Measurements from ENCODE around the gene PYGM.
A peak's percentile ranks its signal among the peaks of the same experiment; 100 is the strongest.

Gene PYGM

GRCh38 chr11:64759722-64760719, at the start of gene PYGM:
Gene PYGM (minus strand): TSS chr11:64759974. CDS start chr11:64759898, 76 bp downstream.
- DNase-seq (ENCODE audit: low read depth) = no peak

- DNase-seq (ENCODE audit: low read depth) = no peak
Measured at GRCh38 chr11:64805481-64805880, 45.7 kb upstream of the PYGM start.

GRCh38 chr11:64804346-64805210, 44.8 kb upstream of the PYGM start:
- no peak for DNase-seq (ENCODE audit: low read depth)

GRCh38 chr11:64803846-64804345, 44.1 kb upstream of the PYGM start:
- no peak for DNase-seq (ENCODE audit: low read depth)

- DNase-seq (ENCODE audit: low read depth) = peak; percentile 75
Measured at GRCh38 chr11:64803158-64803845, 43.5 kb upstream of the PYGM start, which contains the start of gene MAP4K2. Gene MAP4K2 (minus strand): TSS chr11:64803214. CDS start chr11:64803149, 65 bp downstream.

GRCh38 chr11:64802370-64803157, 42.8 kb upstream of the PYGM start:
- DNase-seq (ENCODE audit: low read depth) = no peak

GRCh38 chr11:64801561-64802369, 42.0 kb upstream of the PYGM start:
- DNase-seq (ENCODE audit: low read depth) = no peak

GRCh38 chr11:64801158-64801464, 41.3 kb upstream of the PYGM start:
- DNase-seq (ENCODE audit: low read depth) = no peak

- no peak for DNase-seq (ENCODE audit: low read depth)
Measured at GRCh38 chr11:64800303-64801157, 40.8 kb upstream of the PYGM start.

- no peak for DNase-seq (ENCODE audit: low read depth)
Measured at GRCh38 chr11:64799623-64800302, 40.0 kb upstream of the PYGM start.

GRCh38 chr11:64799256-64799622, 39.5 kb upstream of the PYGM start:
- DNase-seq (ENCODE audit: low read depth) = no peak

GRCh38 chr11:64796757-64797541, 37.2 kb upstream of the PYGM start:
- no peak for DNase-seq (ENCODE audit: low read depth)

- DNase-seq (ENCODE audit: low read depth) = no peak
Measured at GRCh38 chr11:64796047-64796756, 36.4 kb upstream of the PYGM start.

- DNase-seq (ENCODE audit: low read depth) = no peak
Measured at GRCh38 chr11:64794526-64794925, 34.8 kb upstream of the PYGM start.

- no peak for DNase-seq (ENCODE audit: low read depth)
Measured at GRCh38 chr11:64793271-64794160, 33.7 kb upstream of the PYGM start.

GRCh38 chr11:64792482-64792881, 32.7 kb upstream of the PYGM start:
- no peak for DNase-seq (ENCODE audit: low read depth)

Measured in HS-27A (cell line).